Inflammatory macrophage (primary cell): ENCODE data around the gene TMEM250.
A peak's percentile ranks its signal among the peaks of the same experiment; 100 is the strongest.

ENCODE experiments used
- DNase-seq, 2 donors: peaks; one replicate each; pipeline ENCODE4 v3.0.0-alpha.2; 2020 to 2022

TMEM250 gene

GRCh38 chr9:136081826-136082495 is 36.7 kb downstream of the TMEM250 start:
- no peak for DNase-seq

DNA sequence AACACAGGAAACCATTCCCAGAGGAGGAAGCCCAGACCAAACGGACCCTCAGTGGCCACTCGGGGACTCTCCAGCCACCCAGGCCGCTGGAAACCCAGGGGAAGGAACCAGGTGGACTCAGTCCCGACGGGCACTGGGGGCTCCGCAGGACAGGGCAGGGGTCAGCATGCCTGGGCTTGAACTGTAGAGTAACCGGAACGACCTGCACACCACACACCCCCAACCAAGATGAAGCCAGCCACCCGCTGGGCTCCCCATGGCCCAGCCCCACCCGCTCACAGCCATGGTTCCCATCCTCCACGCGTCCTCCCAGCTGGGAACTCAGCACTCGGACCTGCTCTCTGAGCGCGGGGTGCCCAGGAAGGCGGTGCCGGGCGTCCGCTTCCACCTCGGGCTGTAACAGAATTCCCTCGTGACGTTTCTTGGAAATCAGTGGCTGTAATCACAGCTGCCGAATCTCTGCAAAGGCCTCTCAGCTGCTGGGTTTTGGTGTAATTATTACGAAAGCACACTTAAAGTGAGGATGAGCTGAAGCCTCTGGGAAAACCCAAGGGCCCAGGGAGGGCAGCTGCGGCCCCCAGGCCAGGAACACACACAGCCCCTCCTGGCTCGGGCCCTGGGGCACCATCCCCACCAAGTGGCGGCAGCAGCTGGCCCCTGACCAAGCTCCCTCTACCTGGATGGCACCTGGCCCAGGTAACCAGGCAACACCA is 37.4 kb downstream of the TMEM250 start:
- no peak for DNase-seq

DNA sequence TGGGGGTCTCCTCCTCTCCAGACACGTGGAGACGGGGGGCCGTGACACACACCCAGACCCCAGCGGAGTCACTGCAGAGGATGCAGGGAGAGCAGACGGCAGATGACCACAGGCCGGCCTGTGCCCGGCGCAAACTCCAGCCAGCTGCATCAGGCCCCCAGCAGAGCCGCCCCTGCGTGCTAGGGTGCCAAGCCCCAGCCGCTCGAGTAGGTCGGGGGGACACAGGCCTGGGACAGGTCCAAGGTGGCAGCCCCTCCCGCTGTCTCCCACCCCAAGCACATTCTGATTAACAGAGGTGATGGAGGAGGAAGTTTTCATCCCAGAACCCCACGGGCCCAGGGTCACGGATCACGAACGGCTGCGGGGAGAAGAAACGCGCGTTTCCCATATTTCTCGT is 38.0 kb downstream of the TMEM250 start:
- no peak for DNase-seq

GRCh38 chr9:136079916-136080246 is 38.8 kb downstream of the TMEM250 start:
- DNase-seq = no peak

GRCh38 chr9:136079211-136079915 is 39.3 kb downstream of the TMEM250 start:
- DNase-seq = no peak

- no peak for DNase-seq
Measured at GRCh38 chr9:136078498-136079011, 40.1 kb downstream of the TMEM250 start.

DNA sequence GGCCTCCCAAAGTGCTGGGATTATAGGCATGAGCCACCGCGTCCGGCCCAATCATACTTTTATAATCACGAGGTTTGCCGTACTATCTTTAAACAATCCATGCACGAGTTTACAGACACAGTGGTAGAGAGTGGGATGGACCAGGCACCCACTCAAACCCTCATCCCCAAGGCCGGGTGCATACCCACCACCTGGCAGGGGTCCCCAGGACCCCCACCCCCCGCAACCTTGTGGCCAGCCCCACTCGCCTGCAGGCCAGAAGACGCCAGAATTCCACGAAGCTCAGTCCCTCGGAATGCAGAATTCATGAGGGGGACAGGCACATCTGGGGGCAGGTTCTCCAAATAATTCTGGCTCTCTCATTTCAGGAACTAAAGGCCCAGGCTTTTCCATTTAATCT is 40.7 kb downstream of the TMEM250 start:
- no peak for DNase-seq

GRCh38 chr9:136077491-136077890 is 41.2 kb downstream of the TMEM250 start:
- DNase-seq = peak; percentile 15 to 35

GRCh38 chr9:136075881-136076678 is 42.6 kb downstream of the TMEM250 start:
- peak; percentile 79 to 84 for DNase-seq

GRCh38 chr9:136075134-136075841 is 43.4 kb downstream of the TMEM250 start:
- DNase-seq = no peak

- DNase-seq = no peak
Measured at GRCh38 chr9:136074706-136075105, 44.0 kb downstream of the TMEM250 start.
